Endothelial cell of umbilical vein (primary cell): ENCODE data around the gene WWC1. TPM values are rescaled to one million over a fixed set of nuclear protein-coding genes. Genes with fewer than 3 reads are reported as not detected.

Experiments
- BruUV-seq: library from RNA; stranded (reverse); fragments of 400-500 nt; replicated peaks from 2 replicates; lab custom pipeline; 2021; lab: Mats Ljungman, UMichigan
- CTCF ChIA-PET: fragments of 300-600, 350-600 bp; sonication (Branson Sonifier 250); formaldehyde crosslinking; loops from one replicate; lab custom pipeline; 2021; ENCODE audit warnings: antibody characterized with exemption, inconsistent platforms; lab: Charles Lee
- POLR2A ChIA-PET: fragments of 300-600, 350-600 bp; sonication (Branson Sonifier 250); formaldehyde crosslinking; loops from one replicate; lab custom pipeline; 2021; ENCODE audit warnings: antibody characterized with exemption, inconsistent platforms; lab: Charles Lee
- DNase-seq: peaks from one replicate; pipeline ENCODE4 v3.0.0-alpha.2; 2011; ENCODE audit warnings: low read depth, low spot score
- FAIRE-seq: peaks from 2 replicates; lab custom pipeline; 2011; peaks lifted over from hg19 to GRCh38; lab: Jason Lieb, UNC
- H2AFZ ChIP-seq: 2 replicates; pipeline ENCODE4 v1.6.0; 2012; ENCODE audit warnings: low read depth, low read length, control low read depth, inconsistent platforms
- H3K27ac ChIP-seq: 2 replicates; pipeline ENCODE4 v1.5.1; 2011; ENCODE audit warnings: low read depth, mild to moderate bottlenecking, control low read depth, low read length, moderate library complexity; ENCODE audit not compliant: insufficient read depth
- H3K27me3 ChIP-seq, 2 experiments: 2 replicates each; pipeline versions ENCODE4 v1.6.0 to v1.6.1; 2011; ENCODE audit warnings: low read length in 2 of 2, mixed read lengths in 1 of 2; ENCODE audit not compliant: control insufficient read depth in 2 of 2, insufficient read depth in 2 of 2
- H3K36me3 ChIP-seq, 2 experiments: 2 replicates in 1 of 2; 3 replicates in 1 of 2; pipeline ENCODE4 v1.5.1; 2011; ENCODE audit warnings: low read length in 2 of 2, mild to moderate bottlenecking in 1 of 2, moderate library complexity in 1 of 2; ENCODE audit not compliant: control insufficient read depth in 2 of 2, insufficient read depth in 2 of 2; ENCODE audit errors: extremely low read depth in 1 of 2
- H3K4me1 ChIP-seq: 3 replicates; pipeline ENCODE4 v1.5.1; 2011; ENCODE audit warnings: mild to moderate bottlenecking, low read length; ENCODE audit not compliant: control insufficient read depth, insufficient read depth; ENCODE audit errors: extremely low read depth
- H3K4me2 ChIP-seq: 2 replicates; pipeline ENCODE4 v1.6.1; 2011; ENCODE audit warnings: low read length, control low read depth, mixed read lengths; ENCODE audit not compliant: insufficient read depth
- H3K4me3 ChIP-seq, 3 experiments: fragments of 200-600 bp in 1 of 3; sonication (generic), shearing (Covaris generic) in 1 of 3; replicated peaks in 1 of 3; 2 replicates each; pipeline ENCODE4 v1.5.1; 2011 to 2016; ENCODE audit warnings: control low read depth in 3 of 3, low read length in 3 of 3, mild to moderate bottlenecking in 2 of 3, inconsistent platforms in 1 of 3, low read depth in 1 of 3, moderate library complexity in 1 of 3; ENCODE audit not compliant: insufficient read depth in 1 of 3
- H3K79me2 ChIP-seq: 2 replicates; pipeline ENCODE4 v1.6.0; 2012; ENCODE audit warnings: low read length, inconsistent platforms; ENCODE audit not compliant: control insufficient read depth, insufficient read depth
- H3K9ac ChIP-seq: replicated peaks from 2 replicates; pipeline ENCODE3; 2011; ENCODE audit warnings: low read length, control low read depth; ENCODE audit not compliant: insufficient read depth; ENCODE audit errors: extremely low read depth
- H3K9me1 ChIP-seq: replicated peaks from 3 replicates; pipeline ENCODE4 v1.6.0; 2011; ENCODE audit warnings: mild to moderate bottlenecking, low read length; ENCODE audit not compliant: control insufficient read depth, insufficient read depth; ENCODE audit errors: extremely low read depth
- H3K9me3 ChIP-seq: replicated peaks from 2 replicates; pipeline ENCODE4 v1.5.1; 2012; ENCODE audit warnings: low read length, inconsistent platforms; ENCODE audit not compliant: control insufficient read depth, insufficient read depth
- H4K20me1 ChIP-seq: replicated peaks from 2 replicates; pipeline ENCODE3; 2011; ENCODE audit warnings: mild to moderate bottlenecking, low read length; ENCODE audit not compliant: control insufficient read depth, insufficient read depth; ENCODE audit errors: extremely low read depth
- CTCF ChIP-seq, 2 donors: IDR thresholded peaks; 1 replicate in 1 of 2; 2 replicates in 1 of 2; pipeline ENCODE4 v1.5.1; 2011; ENCODE audit warnings: low read length in 2 of 2, mild to moderate bottlenecking in 2 of 2, moderate library complexity in 2 of 2, control low read depth in 1 of 2, inconsistent platforms in 1 of 2, low read depth in 1 of 2; ENCODE audit not compliant: insufficient read depth in 1 of 2; ENCODE audit errors: extremely low read depth in 1 of 2
- EZH2 ChIP-seq: IDR thresholded peaks from 2 replicates; pipeline ENCODE4 v1.6.1; 2012; ENCODE audit warnings: borderline replicate concordance, low read depth, mild to moderate bottlenecking, moderate library complexity, low read length, inconsistent platforms; ENCODE audit not compliant: severe bottlenecking
- FOS ChIP-seq: IDR thresholded peaks from 2 replicates; pipeline ENCODE4 v1.6.1; 2011; ENCODE audit warnings: mild to moderate bottlenecking, low read length, moderate library complexity, borderline replicate concordance; ENCODE audit not compliant: insufficient read depth
- GATA2 ChIP-seq: IDR thresholded peaks from 2 replicates; pipeline ENCODE4 v1.7.0; 2011; ENCODE audit warnings: low read depth, mild to moderate bottlenecking, moderate library complexity, mixed read lengths, low read length; ENCODE audit not compliant: insufficient read length, insufficient read depth
- JUN ChIP-seq: IDR thresholded peaks from 2 replicates; pipeline ENCODE4 v1.6.1; 2011; ENCODE audit warnings: borderline replicate concordance, low read depth; ENCODE audit not compliant: insufficient read length, insufficient read depth
- MYC ChIP-seq: IDR thresholded peaks from one replicate; pipeline ENCODE4 v1.6.1; 2011; ENCODE audit warnings: mild to moderate bottlenecking, low read depth, low read length
- POLR2A ChIP-seq: IDR thresholded peaks from 2 replicates; pipeline ENCODE4 v1.6.1; 2012; ENCODE audit warnings: low read depth, mild to moderate bottlenecking, control low read depth, low read length
- POLR2AphosphoS5 ChIP-seq: IDR thresholded peaks from 2 replicates; pipeline ENCODE4 v1.6.1; 2012; ENCODE audit warnings: low read depth, mild to moderate bottlenecking, control low read depth, low read length, moderate library complexity; ENCODE audit not compliant: insufficient read depth
- dilution Hi-C: fragments of 300-500 bp; cut with MboI; formaldehyde crosslinking; loops from one replicate; pipeline ENCODE4 v1.15.0; 2019; ENCODE audit warnings: low sequenced_read_pairs; ENCODE audit not compliant: extremely low pct_ligation_motif_present
- intact Hi-C: fragments of 100-400 bp; cut with micrococcal nuclease; formaldehyde crosslinking; loops from one replicate; pipeline ENCODE4 v1.10.0; 2022
- polyA plus RNA-seq, 4 experiments: library from polyadenylated mRNA; depleted of rRNA in 3 of 4; stranded (reverse) in 3 of 4; unstranded in 1 of 4; fragments of >200 nt; gene quantifications; 2 replicates each; pipeline versions ENCODE4 v1.2.1 to v1.2.3, GENCODE V29; 2011 to 2012; ENCODE audit warnings: missing spikeins in 1 of 4
- total RNA-seq: library from RNA; stranded (reverse); gene quantifications from 2 replicates; pipeline ENCODE4 v1.2.3, GENCODE V29; 2021
- TF ChIP-seq, protein P1 (sequence below): IDR thresholded peaks from 2 replicates; pipeline ENCODE4 v1.6.1; 2011; ENCODE audit not compliant: insufficient read depth, insufficient read length

Gene WWC1
- total and polyA plus RNA-seq, 2 donors (not counting 3 experiments of a cell fraction or from before 2014, with no cell fraction given) = 0.03 to 0.91 TPM

DNA sequence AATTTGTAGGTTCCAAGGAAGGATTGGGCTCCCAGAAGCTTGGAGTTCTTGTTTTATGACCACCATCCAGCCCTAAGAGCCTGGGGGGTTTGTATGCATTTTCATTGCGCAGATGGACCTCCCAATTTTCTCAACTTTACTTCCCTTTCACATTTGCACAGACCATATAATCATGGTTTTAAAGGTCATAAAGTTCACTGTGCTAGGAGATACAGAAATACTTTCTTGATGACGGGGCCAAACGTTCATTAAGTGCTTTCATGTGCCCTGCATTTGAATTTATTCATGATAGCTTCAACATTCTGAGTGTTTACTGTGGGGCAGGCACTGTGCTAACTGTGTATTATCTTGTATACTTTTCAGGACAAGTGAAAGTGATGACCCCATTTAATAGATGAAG, 51.5 kb downstream of the WWC1 start:
- no peak overlapping the region for H3K9ac ChIP-seq
- no TSS peak for BruUV-seq
- H3K27me3 ChIP-seq = no peaks in the 10 kb centered on the region
- no peaks in the 10 kb centered on the region for H3K9me3 ChIP-seq
- DNase-seq (no peak), FAIRE-seq (no peak)
- H3K4me3 ChIP-seq = no peak overlapping the region
- TF ChIP-seq GATA2 (no peak), JUN (no peak), POLR2A (no peak), FOS (no peak), POLR2AphosphoS5 (no peak), EZH2 (no peak), MYC (no peak), CTCF (IDR thresholded peaks at IDR 0.05; ENCODE audit: extremely low read depth in 1 of 2, insufficient read depth in 1 of 2, low read depth in 1 of 2, low read length in 2 of 2) (no peak)
- TF ChIP-seq, protein P1, sequence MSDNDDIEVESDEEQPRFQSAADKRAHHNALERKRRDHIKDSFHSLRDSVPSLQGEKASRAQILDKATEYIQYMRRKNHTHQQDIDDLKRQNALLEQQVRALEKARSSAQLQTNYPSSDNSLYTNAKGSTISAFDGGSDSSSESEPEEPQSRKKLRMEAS = no peak
- no peaks in the 10 kb centered on the region for H3K4me1 ChIP-seq
- no peak overlapping the region for H3K27ac ChIP-seq
- H3K36me3 ChIP-seq = no peaks in the 10 kb centered on the region
- H4K20me1 ChIP-seq = no peaks in the 10 kb centered on the region
- POLR2A ChIA-PET = no interaction called here
- no peak overlapping the region for H2AFZ ChIP-seq
- CTCF ChIA-PET = no interaction called here
- H3K4me2 ChIP-seq = no peak overlapping the region
- no peaks in the 10 kb centered on the region for H3K9me1 ChIP-seq
- no peaks in the 10 kb centered on the region for H3K79me2 ChIP-seq
- dilution Hi-C loops = no loop called here
- intact Hi-C loops = no loop called here
